Vagina (tissue), 2 donors: Measurements from ENCODE around the gene OR13C8.

Source experiments
- POLR2A ChIP-seq, 2 donors: fragments of 450-650 bp; IDR thresholded peaks; one replicate each; pipeline ENCODE4 v1.6.1; 2017; ENCODE audit warnings: antibody characterized with exemption in 2 of 2, mild to moderate bottlenecking in 2 of 2, moderate library complexity in 2 of 2
- POLR2AphosphoS5 ChIP-seq, 2 donors: sonication (generic); formaldehyde crosslinking; IDR thresholded peaks; one replicate each; pipeline ENCODE4 v1.9.0; 2017; ENCODE audit warnings: antibody characterized with exemption in 2 of 2, mild to moderate bottlenecking in 2 of 2, low read depth in 1 of 2; ENCODE audit not compliant: insufficient read depth in 1 of 2
- TF ChIP-seq, protein P1 (sequence below), 3 experiments: fragments of 450-650 bp in 2 of 3; fragments of 200-600 bp in 1 of 3; sonication (generic) in 1 of 3; IDR thresholded peaks; one replicate each; pipeline ENCODE4 v1.5.1; 2017 to 2019; ENCODE audit warnings: antibody characterized with exemption in 3 of 3, mild to moderate bottlenecking in 2 of 3, moderate library complexity in 2 of 3

DNA sequence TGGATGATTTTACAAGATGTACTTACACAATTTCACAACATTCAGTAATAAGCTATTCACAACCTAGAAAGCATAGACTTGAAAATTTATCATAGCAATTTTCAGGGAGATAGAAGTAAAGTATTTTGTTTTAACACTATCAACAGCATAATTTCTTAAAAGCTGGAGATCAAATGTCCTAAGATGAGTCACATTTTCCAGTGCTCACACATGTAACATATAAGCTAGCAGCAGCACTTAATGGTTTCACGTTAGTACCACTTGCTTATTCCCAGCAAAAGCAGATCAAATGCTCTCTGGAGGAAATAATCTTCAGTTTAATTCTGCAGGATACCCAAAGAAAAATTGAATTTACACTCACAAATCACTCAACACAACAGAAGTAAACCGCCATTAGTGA lies 6.5 kb downstream of the OR13C8 start:
- TF ChIP-seq, protein P1, sequence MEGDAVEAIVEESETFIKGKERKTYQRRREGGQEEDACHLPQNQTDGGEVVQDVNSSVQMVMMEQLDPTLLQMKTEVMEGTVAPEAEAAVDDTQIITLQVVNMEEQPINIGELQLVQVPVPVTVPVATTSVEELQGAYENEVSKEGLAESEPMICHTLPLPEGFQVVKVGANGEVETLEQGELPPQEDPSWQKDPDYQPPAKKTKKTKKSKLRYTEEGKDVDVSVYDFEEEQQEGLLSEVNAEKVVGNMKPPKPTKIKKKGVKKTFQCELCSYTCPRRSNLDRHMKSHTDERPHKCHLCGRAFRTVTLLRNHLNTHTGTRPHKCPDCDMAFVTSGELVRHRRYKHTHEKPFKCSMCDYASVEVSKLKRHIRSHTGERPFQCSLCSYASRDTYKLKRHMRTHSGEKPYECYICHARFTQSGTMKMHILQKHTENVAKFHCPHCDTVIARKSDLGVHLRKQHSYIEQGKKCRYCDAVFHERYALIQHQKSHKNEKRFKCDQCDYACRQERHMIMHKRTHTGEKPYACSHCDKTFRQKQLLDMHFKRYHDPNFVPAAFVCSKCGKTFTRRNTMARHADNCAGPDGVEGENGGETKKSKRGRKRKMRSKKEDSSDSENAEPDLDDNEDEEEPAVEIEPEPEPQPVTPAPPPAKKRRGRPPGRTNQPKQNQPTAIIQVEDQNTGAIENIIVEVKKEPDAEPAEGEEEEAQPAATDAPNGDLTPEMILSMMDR (IDR thresholded peaks at IDR 0.05): no peak
- TF ChIP-seq POLR2AphosphoS5 (IDR thresholded peaks at IDR 0.05; ENCODE audit: insufficient read depth in 1 of 2, low read depth in 1 of 2) (no peak), POLR2A (IDR thresholded peaks at IDR 0.05) (no peak)
